Body of pancreas (tissue), 4 donors: ENCODE measurements around the gene GPNMB. TPM values are rescaled to one million over a fixed set of nuclear protein-coding genes. Genes with fewer than 3 reads are reported as not detected.
"Not testable (repeated sequence)": the region's sequence is repeated elsewhere in the genome, so short reads cannot be mapped to it uniquely, and the experiment has no call there.

Source experiments
- ATAC-seq: fragments of 150-250 bp; one replicate; pipeline ENCODE4 v1.9.1; 2016
- DNase-seq, 4 donors: peaks; one replicate each; pipeline ENCODE4 v3.0.0-alpha.2; 2019
- H3K27ac ChIP-seq, 4 donors: fragments of 200-600 bp; sonication (generic); 1 replicate in 3 of 4; 2 replicates in 1 of 4; pipeline versions ENCODE4 v1.5.1 to v1.6.1; 2016 to 2019; ENCODE audit warnings: mild to moderate bottlenecking in 1 of 4, mixed read lengths in 1 of 4, moderate library complexity in 1 of 4
- H3K27me3 ChIP-seq, 2 donors: fragments of 200-600 bp; sonication (generic); one replicate each; pipeline ENCODE4 v1.6.0; 2016; ENCODE audit warnings: mild to moderate bottlenecking in 1 of 2
- H3K36me3 ChIP-seq, 2 donors: fragments of 200-600 bp; sonication (generic); replicated peaks in 1 of 2; 2 replicates each; pipeline ENCODE4 v1.5.1; 2016; ENCODE audit warnings: low read depth in 2 of 2; ENCODE audit not compliant: insufficient read depth in 1 of 2
- H3K4me1 ChIP-seq: fragments of 200-600 bp; sonication (generic); one replicate; pipeline ENCODE4 v1.6.0; 2016
- H3K4me3 ChIP-seq, 2 donors: fragments of 200-600 bp; sonication (generic); 1 replicate in 1 of 2; 2 replicates in 1 of 2; pipeline ENCODE4 v1.5.1; 2016 to 2019
- H3K9me3 ChIP-seq, 3 donors: fragments of 200-600 bp; sonication (generic); 1 replicate in 2 of 3; 2 replicates in 1 of 3; pipeline ENCODE4 v1.5.1; 2016
- POLR2A ChIP-seq, 3 donors: fragments of 450-650 bp; IDR thresholded peaks; one replicate each; pipeline ENCODE4 v1.6.1; 2016; ENCODE audit warnings: antibody characterized with exemption in 3 of 3, mild to moderate bottlenecking in 2 of 3
- WGBS, 2 donors: methylation state at CpG; one replicate each; pipeline ENCODE4 v1.1.5; 2017; 5-methylcytosine and 5-hydroxymethylcytosine counted together
- intact Hi-C: fragments of 100-400 bp; cut with DNase I; formaldehyde crosslinking; loops from one replicate; pipeline ENCODE4 v1.15.1; 2023
- total RNA-seq, 2 donors: library from RNA; depleted of rRNA; stranded (reverse); fragments of >200 nt; gene quantifications; one replicate each; pipeline ENCODE4 v1.1.0, GENCODE V29; 2016
- TF ChIP-seq, protein P1 (sequence below), 7 experiments: fragments of 450-650 bp in 4 of 7; fragments of 200-600 bp in 3 of 7; sonication (generic) in 3 of 7; IDR thresholded peaks; one replicate each; pipeline ENCODE4 v1.5.1; 2016 to 2019; ENCODE audit warnings: antibody characterized with exemption in 7 of 7

GPNMB gene
- 10 to 100 TPM; 17.5 to 18.9 TPM for total RNA-seq

GRCh38 chr7:23246555-23246954 is at the start of gene GPNMB:
Gene GPNMB (plus strand): TSS chr7:23246775. CDS start chr7:23246858, 83 bp downstream.
- Histone ChIP-seq H3K9me3 (peaks cover 0 to 1% (median 0%) of the 10 kb centered on the region in 3 donors), H3K27me3 (peaks cover 0 to 10% of the 10 kb centered on the region in 2 donors), H3K36me3 (no peaks in the 10 kb centered on the region), H3K4me1 (no peaks in the 10 kb centered on the region), H3K4me3 (no peak within 1 kb of the TSS), H3K27ac (peak within 1 kb of the TSS in 2 of 4 donors; percentile 12 to 59)
- DNase-seq, result peak in 1 of 4 donors; percentile 50
- intact Hi-C loops, result no loop called here
- WGBS, 2 donors, result 50 to 63% methylated on average over 7 of the region's 7 CpGs
- no peak for ATAC-seq
- peak in 1 of 3 donors; percentile 54 for TF ChIP-seq POLR2A (IDR thresholded peaks at IDR 0.05)
- TF ChIP-seq, protein P1, sequence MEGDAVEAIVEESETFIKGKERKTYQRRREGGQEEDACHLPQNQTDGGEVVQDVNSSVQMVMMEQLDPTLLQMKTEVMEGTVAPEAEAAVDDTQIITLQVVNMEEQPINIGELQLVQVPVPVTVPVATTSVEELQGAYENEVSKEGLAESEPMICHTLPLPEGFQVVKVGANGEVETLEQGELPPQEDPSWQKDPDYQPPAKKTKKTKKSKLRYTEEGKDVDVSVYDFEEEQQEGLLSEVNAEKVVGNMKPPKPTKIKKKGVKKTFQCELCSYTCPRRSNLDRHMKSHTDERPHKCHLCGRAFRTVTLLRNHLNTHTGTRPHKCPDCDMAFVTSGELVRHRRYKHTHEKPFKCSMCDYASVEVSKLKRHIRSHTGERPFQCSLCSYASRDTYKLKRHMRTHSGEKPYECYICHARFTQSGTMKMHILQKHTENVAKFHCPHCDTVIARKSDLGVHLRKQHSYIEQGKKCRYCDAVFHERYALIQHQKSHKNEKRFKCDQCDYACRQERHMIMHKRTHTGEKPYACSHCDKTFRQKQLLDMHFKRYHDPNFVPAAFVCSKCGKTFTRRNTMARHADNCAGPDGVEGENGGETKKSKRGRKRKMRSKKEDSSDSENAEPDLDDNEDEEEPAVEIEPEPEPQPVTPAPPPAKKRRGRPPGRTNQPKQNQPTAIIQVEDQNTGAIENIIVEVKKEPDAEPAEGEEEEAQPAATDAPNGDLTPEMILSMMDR (IDR thresholded peaks at IDR 0.05), result no peak

- 93 to 95% methylated on average over 5 of the region's 5 CpGs for WGBS, 2 donors
- H3K4me1 ChIP-seq, intact Hi-C loops, DNase-seq, H3K27me3 ChIP-seq, H3K36me3 ChIP-seq, H3K4me3 ChIP-seq, ATAC-seq, H3K9me3 ChIP-seq, H3K27ac ChIP-seq: not testable (repeated sequence)
These were observed 48.8 kb upstream of the GPNMB start for GRCh38 chr7:23197745-23198144.

GRCh38 chr7:23200331-23200730 is 46.2 kb upstream of the GPNMB start:
- no peaks in the 10 kb centered on the region for H3K9me3 ChIP-seq
- no peak overlapping the region for H3K4me3 ChIP-seq
- peaks cover 3% of the 10 kb centered on the region in 2 donors for H3K36me3 ChIP-seq
- intact Hi-C loops, result no loop called here
- WGBS, 2 donors, result 92 to 96% methylated on average over 2 of the region's 2 CpGs
- no peaks in the 10 kb centered on the region for H3K27me3 ChIP-seq
- H3K27ac ChIP-seq, result no peak overlapping the region
- no peaks in the 10 kb centered on the region for H3K4me1 ChIP-seq
- TF ChIP-seq, protein P1 (IDR thresholded peaks at IDR 0.05), result no peak
- no peak for TF ChIP-seq POLR2A (IDR thresholded peaks at IDR 0.05)
- ATAC-seq, result no peak
- DNase-seq, result no peak

DNA sequence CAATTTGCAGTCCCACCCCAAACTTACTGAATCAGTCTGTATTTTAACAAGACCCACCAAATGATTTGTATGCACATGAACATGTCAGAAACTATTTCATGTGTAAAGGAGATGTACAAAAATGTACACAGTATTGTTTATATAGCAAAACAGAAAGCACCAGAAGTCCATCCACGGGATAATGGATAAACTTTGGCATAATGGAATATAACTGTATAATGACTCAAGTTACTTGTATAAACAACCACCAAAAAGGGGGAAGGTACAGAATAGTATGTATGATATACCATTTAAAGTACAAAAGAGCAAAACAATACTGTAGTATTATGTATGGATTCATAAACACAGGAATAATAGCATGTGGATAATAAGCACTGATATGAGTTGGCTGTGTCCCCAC is 42.3 kb upstream of the GPNMB start:
- ATAC-seq (no peak), DNase-seq (no peak)
- Histone ChIP-seq H3K9me3 (no peaks in the 10 kb centered on the region), H3K4me3 (no peak overlapping the region), H3K27ac (no peak overlapping the region), H3K4me1 (no peaks in the 10 kb centered on the region), H3K36me3 (peaks cover 1 to 3% of the 10 kb centered on the region in 2 donors), H3K27me3 (no peaks in the 10 kb centered on the region)
- 92 to 94% methylated on average over 1 of the region's 1 CpG for WGBS, 2 donors
- intact Hi-C loops, result no loop called here
- TF ChIP-seq, protein P1 (IDR thresholded peaks at IDR 0.05), result no peak
- no peak for TF ChIP-seq POLR2A (IDR thresholded peaks at IDR 0.05)

GRCh38 chr7:23205577-23205908 is 41.0 kb upstream of the GPNMB start:
- ATAC-seq (no peak), DNase-seq (no peak)
- Histone ChIP-seq H3K27me3 (no peaks in the 10 kb centered on the region), H3K4me3 (no peak overlapping the region), H3K27ac (no peak overlapping the region), H3K36me3 (no peaks in the 10 kb centered on the region), H3K9me3 (no peaks in the 10 kb centered on the region), H3K4me1 (no peaks in the 10 kb centered on the region)
- WGBS, 2 donors, result 53 to 70% methylated on average over 2 of the region's 2 CpGs
- intact Hi-C loops, result no loop called here
- TF ChIP-seq POLR2A (IDR thresholded peaks at IDR 0.05), result no peak
- TF ChIP-seq, protein P1 (IDR thresholded peaks at IDR 0.05), result no peak
